ENCODE results near the gene COPS6.

GRCh38 chr7:100087055-100087750 lies 1.6 kb upstream of the COPS6 start:
- TF ChIP-seq CTCF (IDR thresholded peaks at IDR 0.05; ENCODE audit: insufficient read depth, low read length, poor library complexity, severe bottlenecking), result no peak
- TF ChIP-seq EZH2phosphoT487 (conservative IDR thresholded peaks at IDR 0.05; ENCODE audit: low read length), result no peak

Measured in SU-DHL-6 (cell line).